ENCODE data around the gene SLC25A39.
A peak's percentile ranks its signal among the peaks of the same experiment; 100 is the strongest.

SLC25A39 gene

GRCh38 chr17:44359006-44359405 is 34.4 kb upstream of the SLC25A39 start:
- TF ChIP-seq CTCF (IDR thresholded peaks at IDR 0.05; ENCODE audit: insufficient read depth, low read depth, low read length, missing control alignments) = no peak
- no peak for DNase-seq (ENCODE audit: low read depth)

GRCh38 chr17:44358066-44358465 is 33.4 kb upstream of the SLC25A39 start:
- DNase-seq (ENCODE audit: low read depth) = no peak
- no peak for TF ChIP-seq CTCF (IDR thresholded peaks at IDR 0.05; ENCODE audit: insufficient read depth, low read depth, low read length, missing control alignments)
- no peak overlapping the region for H3K4me3 ChIP-seq (ENCODE audit: low read length)

More at GRCh38 chr17:44359006-44359405, 34.4 kb upstream of the SLC25A39 start:
- H3K4me3 ChIP-seq (ENCODE audit: low read length) = no peak overlapping the region

GRCh38 chr17:44356241-44356640 is 31.6 kb upstream of the SLC25A39 start:
- DNase-seq (ENCODE audit: low read depth) = no peak
- no peak overlapping the region for H3K4me3 ChIP-seq (ENCODE audit: low read length)
- no peak for TF ChIP-seq CTCF (IDR thresholded peaks at IDR 0.05; ENCODE audit: insufficient read depth, low read depth, low read length, missing control alignments)

GRCh38 chr17:44355642-44356099 is 31.0 kb upstream of the SLC25A39 start:
- no peak overlapping the region for H3K4me3 ChIP-seq (ENCODE audit: low read length)
- no peak for TF ChIP-seq CTCF (IDR thresholded peaks at IDR 0.05; ENCODE audit: insufficient read depth, low read depth, low read length, missing control alignments)
- DNase-seq (ENCODE audit: low read depth) = no peak

GRCh38 chr17:44354582-44355561 is 30.2 kb upstream of the SLC25A39 start:
- no peak for TF ChIP-seq CTCF (IDR thresholded peaks at IDR 0.05; ENCODE audit: insufficient read depth, low read depth, low read length, missing control alignments)
- no peak for DNase-seq (ENCODE audit: low read depth)
- H3K4me3 ChIP-seq (ENCODE audit: low read length) = no peak overlapping the region

GRCh38 chr17:44353672-44354331 is 29.2 kb upstream of the SLC25A39 start:
- no peak for TF ChIP-seq CTCF (IDR thresholded peaks at IDR 0.05; ENCODE audit: insufficient read depth, low read depth, low read length, missing control alignments)
- peak overlapping the region; percentile 8 for H3K4me3 ChIP-seq (ENCODE audit: low read length)
- no peak for DNase-seq (ENCODE audit: low read depth)
